Measurements from ENCODE around the gene PTPRT. TPM values are rescaled to one million over a fixed set of nuclear protein-coding genes. Genes with fewer than 3 reads are reported as not detected.

Gene PTPRT
- total and polyA plus RNA-seq, 7 donors, result under 0.01 to 0.09 (median 0.03) TPM; not detected in 1

GRCh38 chr20:42360621-42361020, 829.1 kb downstream of the PTPRT start:
- H3K4me3 ChIP-seq, result no peak overlapping the region
- 43 to 67% (median 45%) methylated on average over 1 of the region's 1 CpG for WGBS, 3 donors
- no peak overlapping the region for H3K27ac ChIP-seq
- no peaks in the 10 kb centered on the region for H3K4me1 ChIP-seq
- ATAC-seq (no peak), DNase-seq (no peak)
- no peaks in the 10 kb centered on the region for H3K36me3 ChIP-seq (ENCODE audit: insufficient read depth in 1 of 2, low read depth in 1 of 2)
- TF ChIP-seq, protein P1, sequence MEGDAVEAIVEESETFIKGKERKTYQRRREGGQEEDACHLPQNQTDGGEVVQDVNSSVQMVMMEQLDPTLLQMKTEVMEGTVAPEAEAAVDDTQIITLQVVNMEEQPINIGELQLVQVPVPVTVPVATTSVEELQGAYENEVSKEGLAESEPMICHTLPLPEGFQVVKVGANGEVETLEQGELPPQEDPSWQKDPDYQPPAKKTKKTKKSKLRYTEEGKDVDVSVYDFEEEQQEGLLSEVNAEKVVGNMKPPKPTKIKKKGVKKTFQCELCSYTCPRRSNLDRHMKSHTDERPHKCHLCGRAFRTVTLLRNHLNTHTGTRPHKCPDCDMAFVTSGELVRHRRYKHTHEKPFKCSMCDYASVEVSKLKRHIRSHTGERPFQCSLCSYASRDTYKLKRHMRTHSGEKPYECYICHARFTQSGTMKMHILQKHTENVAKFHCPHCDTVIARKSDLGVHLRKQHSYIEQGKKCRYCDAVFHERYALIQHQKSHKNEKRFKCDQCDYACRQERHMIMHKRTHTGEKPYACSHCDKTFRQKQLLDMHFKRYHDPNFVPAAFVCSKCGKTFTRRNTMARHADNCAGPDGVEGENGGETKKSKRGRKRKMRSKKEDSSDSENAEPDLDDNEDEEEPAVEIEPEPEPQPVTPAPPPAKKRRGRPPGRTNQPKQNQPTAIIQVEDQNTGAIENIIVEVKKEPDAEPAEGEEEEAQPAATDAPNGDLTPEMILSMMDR (IDR thresholded peaks at IDR 0.05), result no peak
- no peaks in the 10 kb centered on the region for H3K27me3 ChIP-seq (ENCODE audit: insufficient read depth in 3 of 3, low read length in 2 of 3)
- no peaks in the 10 kb centered on the region for H3K9me3 ChIP-seq
- intact Hi-C loops (cut with DNase I), result no loop called here

GRCh38 chr20:42359617-42360016, 830.1 kb downstream of the PTPRT start:
- Histone ChIP-seq H3K4me1 (no peaks in the 10 kb centered on the region), H3K27me3 (ENCODE audit: insufficient read depth in 3 of 3, low read length in 2 of 3) (no peaks in the 10 kb centered on the region), H3K27ac (no peak overlapping the region), H3K4me3 (no peak overlapping the region), H3K9me3 (no peaks in the 10 kb centered on the region), H3K36me3 (ENCODE audit: insufficient read depth in 1 of 2, low read depth in 1 of 2) (no peaks in the 10 kb centered on the region)
- ATAC-seq (no peak), DNase-seq (no peak)
- WGBS, 3 donors, result 87 to 88% (median 88%) methylated on average over 8 to 10 of the region's 10 CpGs
- intact Hi-C loops (cut with DNase I), result no loop called here
- TF ChIP-seq, protein P1 (IDR thresholded peaks at IDR 0.05), result no peak

GRCh38 chr20:42352096-42352495, 837.6 kb downstream of the PTPRT start:
- H3K27me3 ChIP-seq (ENCODE audit: insufficient read depth in 3 of 3, low read length in 2 of 3), result no peaks in the 10 kb centered on the region
- TF ChIP-seq, protein P1 (IDR thresholded peaks at IDR 0.05), result no peak
- intact Hi-C loops (cut with DNase I), result no loop called here
- no peaks in the 10 kb centered on the region for H3K9me3 ChIP-seq
- ATAC-seq (no peak), DNase-seq (no peak)
- H3K4me1 ChIP-seq, result no peaks in the 10 kb centered on the region
- no peak overlapping the region for H3K4me3 ChIP-seq
- 57 to 62% (median 58%) methylated on average over 6 of the region's 6 CpGs for WGBS, 3 donors
- no peak overlapping the region for H3K27ac ChIP-seq
- H3K36me3 ChIP-seq (ENCODE audit: insufficient read depth in 1 of 2, low read depth in 1 of 2), result no peaks in the 10 kb centered on the region

DNA sequence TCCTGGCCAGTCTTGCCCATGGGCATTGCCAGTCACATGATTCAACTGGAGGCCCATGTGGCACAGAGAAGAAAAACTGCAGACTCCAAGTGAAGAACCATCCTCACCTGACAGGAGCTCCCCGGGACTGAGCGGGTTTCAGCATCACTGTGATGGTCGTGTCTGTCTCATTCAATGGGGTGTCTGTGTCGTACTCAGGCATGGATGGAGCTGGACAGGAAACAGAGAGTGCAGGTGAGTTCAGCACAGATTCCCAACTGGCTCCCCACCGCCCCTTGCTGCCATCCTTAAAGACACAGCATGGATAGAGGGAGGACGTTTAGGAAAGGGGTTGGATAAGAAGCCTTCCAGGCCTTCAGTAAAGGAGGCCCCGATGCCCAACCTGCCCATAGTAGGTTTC, 839.2 kb downstream of the PTPRT start:
- Histone ChIP-seq H3K36me3 (ENCODE audit: insufficient read depth in 1 of 2, low read depth in 1 of 2) (no peaks in the 10 kb centered on the region), H3K4me3 (no peak overlapping the region), H3K27me3 (ENCODE audit: insufficient read depth in 3 of 3, low read length in 2 of 3) (no peaks in the 10 kb centered on the region), H3K27ac (no peak overlapping the region), H3K4me1 (no peaks in the 10 kb centered on the region), H3K9me3 (no peaks in the 10 kb centered on the region)
- DNase-seq (no peak), ATAC-seq (no peak)
- TF ChIP-seq, protein P1 (IDR thresholded peaks at IDR 0.05), result no peak
- WGBS, 3 donors, result 84 to 90% (median 87%) methylated on average over 7 of the region's 7 CpGs
- intact Hi-C loops (cut with DNase I), result no loop called here
